GM12891 (cell line): ENCODE measurements around the gene ABCB1.

ENCODE experiments used
- POLR2A ChIP-seq: IDR thresholded peaks from 2 replicates; pipeline ENCODE4 v1.6.1; 2011; ENCODE audit warnings: low read depth, low read length, control low read depth
- POLR2AphosphoS5 ChIP-seq: IDR thresholded peaks from 2 replicates; pipeline ENCODE4 v1.6.1; 2011; ENCODE audit warnings: low read depth, low read length, control low read depth
- TAF1 ChIP-seq: IDR thresholded peaks from 2 replicates; pipeline ENCODE4 v1.6.1; 2011; ENCODE audit warnings: low read depth, low read length, control low read depth

DNA sequence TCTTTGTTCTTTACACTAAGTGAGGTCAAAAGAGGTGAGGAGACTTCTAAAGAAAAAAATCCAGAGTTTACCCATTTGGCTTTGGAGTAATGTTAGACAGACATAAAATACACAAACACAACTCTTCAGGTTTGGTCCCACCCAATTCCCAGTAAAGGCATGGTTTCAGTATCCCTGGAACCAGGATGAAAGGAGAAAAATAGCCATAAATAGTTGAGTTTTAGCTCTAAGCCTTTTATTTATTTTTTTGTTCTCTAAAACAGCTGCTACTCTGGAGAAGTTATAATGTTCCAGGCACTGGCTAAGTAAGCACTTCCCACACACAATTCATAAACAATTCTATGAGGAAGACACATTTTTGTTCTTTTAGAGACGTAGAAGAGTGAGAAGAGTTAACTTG lies 4.0 kb downstream of the ABCB1 start:
- TF ChIP-seq TAF1 (no peak), POLR2A (no peak), POLR2AphosphoS5 (no peak)
